Measurements from ENCODE around the gene SELENOS.

SELENOS gene

DNA sequence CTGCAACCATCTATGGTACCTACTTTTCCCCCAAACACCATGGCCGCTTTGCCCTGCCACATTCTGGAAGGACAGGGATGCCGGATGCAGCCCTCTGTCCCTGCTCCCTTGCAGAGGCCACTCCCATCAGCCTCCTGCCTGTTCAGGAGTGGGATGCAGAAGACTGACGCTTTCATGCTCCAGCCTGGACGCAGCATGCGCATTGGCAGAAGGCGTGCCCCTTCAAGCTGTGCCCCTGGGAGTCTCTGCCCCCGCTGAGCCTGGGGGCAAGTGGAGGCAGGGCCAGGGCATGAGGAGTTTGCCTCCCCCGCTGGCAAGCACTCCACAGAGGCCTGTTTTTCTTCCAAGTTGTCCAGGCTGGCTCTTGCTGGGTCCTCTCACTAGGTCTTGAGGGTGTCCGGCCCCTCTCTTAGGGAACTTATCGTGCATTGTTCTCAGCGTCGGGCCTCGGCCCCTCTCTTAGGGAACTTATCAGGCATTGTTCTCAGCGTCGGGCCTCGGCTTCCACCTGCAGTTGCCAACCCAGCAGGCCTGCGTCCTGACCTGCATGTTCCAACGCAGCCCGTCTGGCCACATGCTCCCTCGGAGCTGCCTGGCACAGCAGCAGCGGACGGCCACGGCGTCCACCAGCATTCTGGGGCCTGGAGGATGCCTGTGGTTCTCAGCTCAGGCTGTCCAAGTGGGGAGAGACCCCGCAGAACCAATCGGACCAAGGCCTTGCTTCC, 32.3 kb upstream of the SELENOS start:
- 0 out of 2 replicates have a peak, but pooled peaks cover 4% of the 10 kb centered on the region for H3K27me3 ChIP-seq (ENCODE audit: insufficient read depth, low read length)
- H3K4me1 ChIP-seq (ENCODE audit: insufficient read depth, low read length, severe bottlenecking): no peaks in the 10 kb centered on the region
- H2AFZ ChIP-seq (ENCODE audit: low read length): no peak overlapping the region
- no peaks in the 10 kb centered on the region for H3K36me3 ChIP-seq (ENCODE audit: insufficient read depth, low read length)
- H3K79me2 ChIP-seq (ENCODE audit: insufficient read depth, low read length): no peaks in the 10 kb centered on the region
- H3F3A ChIP-seq (ENCODE audit: insufficient read depth, low read length): no peaks in the 10 kb centered on the region
- H4K20me1 ChIP-seq (ENCODE audit: insufficient read depth, low read length): no peaks in the 10 kb centered on the region
- no peak overlapping the region for H3K4me3 ChIP-seq (ENCODE audit: low read depth, low read length, poor library complexity, severe bottlenecking)
- no peak overlapping the region for H3K4me2 ChIP-seq (ENCODE audit: low read length)
- no peaks in the 10 kb centered on the region for H3K9me2 ChIP-seq (ENCODE audit: low read depth, low read length)
- H3K9ac ChIP-seq (ENCODE audit: low read length): no peak overlapping the region
- no peak overlapping the region for H3K27ac ChIP-seq (ENCODE audit: low read depth, low read length, poor library complexity, severe bottlenecking)
- TF ChIP-seq, protein P1, sequence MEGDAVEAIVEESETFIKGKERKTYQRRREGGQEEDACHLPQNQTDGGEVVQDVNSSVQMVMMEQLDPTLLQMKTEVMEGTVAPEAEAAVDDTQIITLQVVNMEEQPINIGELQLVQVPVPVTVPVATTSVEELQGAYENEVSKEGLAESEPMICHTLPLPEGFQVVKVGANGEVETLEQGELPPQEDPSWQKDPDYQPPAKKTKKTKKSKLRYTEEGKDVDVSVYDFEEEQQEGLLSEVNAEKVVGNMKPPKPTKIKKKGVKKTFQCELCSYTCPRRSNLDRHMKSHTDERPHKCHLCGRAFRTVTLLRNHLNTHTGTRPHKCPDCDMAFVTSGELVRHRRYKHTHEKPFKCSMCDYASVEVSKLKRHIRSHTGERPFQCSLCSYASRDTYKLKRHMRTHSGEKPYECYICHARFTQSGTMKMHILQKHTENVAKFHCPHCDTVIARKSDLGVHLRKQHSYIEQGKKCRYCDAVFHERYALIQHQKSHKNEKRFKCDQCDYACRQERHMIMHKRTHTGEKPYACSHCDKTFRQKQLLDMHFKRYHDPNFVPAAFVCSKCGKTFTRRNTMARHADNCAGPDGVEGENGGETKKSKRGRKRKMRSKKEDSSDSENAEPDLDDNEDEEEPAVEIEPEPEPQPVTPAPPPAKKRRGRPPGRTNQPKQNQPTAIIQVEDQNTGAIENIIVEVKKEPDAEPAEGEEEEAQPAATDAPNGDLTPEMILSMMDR (IDR thresholded peaks at IDR 0.05; ENCODE audit: low read length): no peak
- TF ChIP-seq EZH2 (IDR thresholded peaks at IDR 0.05; ENCODE audit: borderline replicate concordance, low read length): no peak
- H3K9me3 ChIP-seq (ENCODE audit: low read length): no peaks in the 10 kb centered on the region

DNA sequence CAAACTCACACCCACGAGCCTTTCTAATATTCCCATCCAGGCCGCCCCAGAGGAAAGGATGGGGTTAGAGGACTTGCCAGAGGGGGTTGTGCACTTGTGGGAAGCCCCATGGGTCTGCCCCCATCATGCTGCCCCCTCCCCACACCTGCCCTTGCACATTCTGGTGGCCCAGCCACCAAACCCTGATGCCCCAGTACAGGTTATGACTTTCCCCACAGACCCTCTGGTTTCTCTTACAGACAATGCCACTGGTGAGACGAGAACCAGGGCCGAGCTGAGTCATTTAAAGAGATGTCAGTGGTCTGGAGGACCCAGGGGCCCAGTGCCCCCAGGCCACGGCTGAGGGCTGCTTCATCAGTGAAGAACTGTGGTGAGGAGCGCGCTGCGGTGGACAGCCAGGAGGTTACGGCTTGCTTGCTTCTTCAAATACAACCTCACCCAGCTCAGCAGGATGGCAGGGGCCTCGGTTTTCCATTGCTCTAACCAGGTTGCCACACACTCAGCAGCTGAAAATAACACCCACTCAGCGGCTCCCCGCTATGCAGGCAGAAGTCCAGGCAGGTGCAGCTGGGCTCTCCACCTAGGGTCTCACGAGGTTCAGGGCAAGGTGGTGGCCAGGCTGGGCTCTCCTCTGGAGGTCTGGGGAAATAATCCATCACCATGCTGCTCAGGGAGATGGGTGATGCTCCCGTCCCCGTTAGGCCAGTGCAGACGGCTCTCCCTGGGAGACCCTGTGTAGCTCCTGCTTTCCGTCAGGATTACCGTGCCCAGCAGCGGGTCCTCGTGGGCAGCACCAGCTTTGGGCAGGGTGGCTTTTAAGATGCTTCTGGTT, 31.5 kb upstream of the SELENOS start:
- H3K9ac ChIP-seq (ENCODE audit: low read length): no peak overlapping the region
- no peaks in the 10 kb centered on the region for H3K9me3 ChIP-seq (ENCODE audit: low read length)
- no peaks in the 10 kb centered on the region for H3K4me1 ChIP-seq (ENCODE audit: insufficient read depth, low read length, severe bottlenecking)
- no peak overlapping the region for H3K4me3 ChIP-seq (ENCODE audit: low read depth, low read length, poor library complexity, severe bottlenecking)
- H3K27me3 ChIP-seq (ENCODE audit: insufficient read depth, low read length): 0 out of 2 replicates have a peak, but pooled peaks cover 6% of the 10 kb centered on the region
- TF ChIP-seq, protein P1 (IDR thresholded peaks at IDR 0.05; ENCODE audit: low read length): no peak
- TF ChIP-seq EZH2 (IDR thresholded peaks at IDR 0.05; ENCODE audit: borderline replicate concordance, low read length): no peak
- no peaks in the 10 kb centered on the region for H3K9me2 ChIP-seq (ENCODE audit: low read depth, low read length)
- no peaks in the 10 kb centered on the region for H3K36me3 ChIP-seq (ENCODE audit: insufficient read depth, low read length)
- no peak overlapping the region for H2AFZ ChIP-seq (ENCODE audit: low read length)
- no peak overlapping the region for H3K4me2 ChIP-seq (ENCODE audit: low read length)
- no peaks in the 10 kb centered on the region for H4K20me1 ChIP-seq (ENCODE audit: insufficient read depth, low read length)
- no peaks in the 10 kb centered on the region for H3K79me2 ChIP-seq (ENCODE audit: insufficient read depth, low read length)
- no peak overlapping the region for H3K27ac ChIP-seq (ENCODE audit: low read depth, low read length, poor library complexity, severe bottlenecking)
- no peaks in the 10 kb centered on the region for H3F3A ChIP-seq (ENCODE audit: insufficient read depth, low read length)

DNA sequence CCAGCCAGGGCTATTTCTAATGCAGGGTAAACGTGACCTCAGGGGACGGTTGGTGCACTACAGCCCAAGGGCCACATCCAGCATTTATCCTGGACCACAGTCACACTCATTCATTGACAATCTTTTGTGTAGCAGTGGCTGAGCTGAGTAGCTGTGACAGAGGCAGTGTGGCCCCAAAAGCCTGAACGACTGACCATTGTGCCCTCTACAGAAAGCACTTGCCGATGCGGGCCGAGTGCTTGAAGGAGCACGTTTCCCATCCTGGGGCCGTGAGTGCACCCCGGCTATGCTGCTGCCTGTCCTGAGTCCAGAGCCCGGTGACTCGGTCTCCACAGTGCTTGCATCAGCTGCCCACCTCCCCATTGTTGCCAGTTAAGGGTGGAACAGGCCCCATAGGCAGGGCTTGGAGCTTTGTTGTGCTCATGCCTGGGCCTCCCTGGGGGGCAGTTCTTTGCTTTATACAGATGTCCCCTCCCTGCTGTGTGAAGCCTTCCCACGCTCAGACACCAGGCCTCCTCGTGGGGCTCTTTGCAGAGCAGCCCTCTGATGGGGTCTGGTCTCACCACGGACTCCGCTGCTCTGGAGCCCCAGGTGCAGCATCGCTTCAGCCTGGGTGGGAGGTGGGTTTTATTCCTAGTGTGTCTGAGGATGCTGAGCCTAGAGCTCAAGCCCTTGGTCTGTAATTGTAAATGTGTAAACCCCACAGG, 30.8 kb upstream of the SELENOS start:
- TF ChIP-seq, protein P1 (IDR thresholded peaks at IDR 0.05; ENCODE audit: low read length): no peak
- TF ChIP-seq EZH2 (IDR thresholded peaks at IDR 0.05; ENCODE audit: borderline replicate concordance, low read length): no peak
- no peaks in the 10 kb centered on the region for H3K4me1 ChIP-seq (ENCODE audit: insufficient read depth, low read length, severe bottlenecking)
- no peaks in the 10 kb centered on the region for H3F3A ChIP-seq (ENCODE audit: insufficient read depth, low read length)
- H3K4me3 ChIP-seq (ENCODE audit: low read depth, low read length, poor library complexity, severe bottlenecking): no peak overlapping the region
- 0 out of 2 replicates have a peak, but pooled peaks cover 9% of the 10 kb centered on the region for H3K27me3 ChIP-seq (ENCODE audit: insufficient read depth, low read length)
- H3K4me2 ChIP-seq (ENCODE audit: low read length): no peak overlapping the region
- no peaks in the 10 kb centered on the region for H3K79me2 ChIP-seq (ENCODE audit: insufficient read depth, low read length)
- H3K9me3 ChIP-seq (ENCODE audit: low read length): no peaks in the 10 kb centered on the region
- no peaks in the 10 kb centered on the region for H3K36me3 ChIP-seq (ENCODE audit: insufficient read depth, low read length)
- no peaks in the 10 kb centered on the region for H3K9me2 ChIP-seq (ENCODE audit: low read depth, low read length)
- no peak overlapping the region for H3K27ac ChIP-seq (ENCODE audit: low read depth, low read length, poor library complexity, severe bottlenecking)
- no peak overlapping the region for H2AFZ ChIP-seq (ENCODE audit: low read length)
- no peaks in the 10 kb centered on the region for H4K20me1 ChIP-seq (ENCODE audit: insufficient read depth, low read length)
- no peak overlapping the region for H3K9ac ChIP-seq (ENCODE audit: low read length)
